Ishikawa (cell line): ENCODE measurements around the gene NQO1.

Experiments used
- CEBPB ChIP-seq: IDR thresholded peaks from 2 replicates; pipeline ENCODE4 v1.6.1; 2012
- RAD21 ChIP-seq: IDR thresholded peaks from 2 replicates; pipeline ENCODE4 v1.6.1; 2012; ENCODE audit warnings: low read depth
- TAF1 ChIP-seq: IDR thresholded peaks from 2 replicates; pipeline ENCODE4 v1.6.1; 2012; ENCODE audit warnings: low read depth, mild to moderate bottlenecking
- TCF12 ChIP-seq: IDR thresholded peaks from 2 replicates; pipeline ENCODE4 v1.6.1; 2012; ENCODE audit warnings: low read depth
- TF ChIP-seq, protein P1 (sequence below): IDR thresholded peaks from 2 replicates; pipeline ENCODE4 v1.6.1; 2012
- TF ChIP-seq, protein P2 (sequence below): IDR thresholded peaks from 2 replicates; pipeline ENCODE4 v1.6.1; 2012; ENCODE audit warnings: low read depth, mild to moderate bottlenecking

DNA sequence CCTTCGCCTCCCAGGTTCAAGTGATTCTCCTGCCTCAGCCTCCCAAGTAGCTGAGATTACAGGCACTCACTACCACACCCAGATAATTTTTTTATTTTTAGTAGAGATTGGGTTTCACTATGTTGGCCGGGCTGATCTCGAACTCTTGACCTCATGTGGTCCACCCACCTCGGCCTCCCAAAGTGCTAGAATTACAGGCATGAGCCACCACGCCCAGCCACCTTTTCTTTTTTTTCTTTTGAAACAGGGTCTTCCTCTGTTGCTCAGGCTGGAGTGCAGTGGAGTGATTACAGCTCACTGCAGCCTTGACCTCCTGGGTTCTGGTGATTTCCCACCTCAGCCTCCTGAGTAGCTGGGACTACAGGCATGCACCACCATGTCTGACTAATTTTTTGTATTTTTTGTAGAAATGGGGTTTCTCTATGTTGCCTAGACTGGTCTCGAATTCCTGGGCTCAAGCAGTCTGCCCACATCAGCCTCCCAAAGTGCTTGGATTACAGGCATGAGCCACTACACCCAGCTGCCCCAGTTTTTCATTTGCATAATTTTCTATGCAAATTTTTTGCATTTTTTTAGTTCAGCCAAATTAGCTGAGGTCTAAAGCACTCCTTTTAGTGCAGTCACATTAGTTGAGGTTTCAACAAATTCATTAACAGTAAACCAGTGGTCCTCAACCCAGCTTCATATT, 47.0 kb upstream of the NQO1 start:
- TF ChIP-seq TAF1 (no peak), TCF12 (no peak), RAD21 (no peak), CEBPB (no peak)
- TF ChIP-seq, protein P1, sequence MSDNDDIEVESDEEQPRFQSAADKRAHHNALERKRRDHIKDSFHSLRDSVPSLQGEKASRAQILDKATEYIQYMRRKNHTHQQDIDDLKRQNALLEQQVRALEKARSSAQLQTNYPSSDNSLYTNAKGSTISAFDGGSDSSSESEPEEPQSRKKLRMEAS, result no peak
- TF ChIP-seq, protein P2, sequence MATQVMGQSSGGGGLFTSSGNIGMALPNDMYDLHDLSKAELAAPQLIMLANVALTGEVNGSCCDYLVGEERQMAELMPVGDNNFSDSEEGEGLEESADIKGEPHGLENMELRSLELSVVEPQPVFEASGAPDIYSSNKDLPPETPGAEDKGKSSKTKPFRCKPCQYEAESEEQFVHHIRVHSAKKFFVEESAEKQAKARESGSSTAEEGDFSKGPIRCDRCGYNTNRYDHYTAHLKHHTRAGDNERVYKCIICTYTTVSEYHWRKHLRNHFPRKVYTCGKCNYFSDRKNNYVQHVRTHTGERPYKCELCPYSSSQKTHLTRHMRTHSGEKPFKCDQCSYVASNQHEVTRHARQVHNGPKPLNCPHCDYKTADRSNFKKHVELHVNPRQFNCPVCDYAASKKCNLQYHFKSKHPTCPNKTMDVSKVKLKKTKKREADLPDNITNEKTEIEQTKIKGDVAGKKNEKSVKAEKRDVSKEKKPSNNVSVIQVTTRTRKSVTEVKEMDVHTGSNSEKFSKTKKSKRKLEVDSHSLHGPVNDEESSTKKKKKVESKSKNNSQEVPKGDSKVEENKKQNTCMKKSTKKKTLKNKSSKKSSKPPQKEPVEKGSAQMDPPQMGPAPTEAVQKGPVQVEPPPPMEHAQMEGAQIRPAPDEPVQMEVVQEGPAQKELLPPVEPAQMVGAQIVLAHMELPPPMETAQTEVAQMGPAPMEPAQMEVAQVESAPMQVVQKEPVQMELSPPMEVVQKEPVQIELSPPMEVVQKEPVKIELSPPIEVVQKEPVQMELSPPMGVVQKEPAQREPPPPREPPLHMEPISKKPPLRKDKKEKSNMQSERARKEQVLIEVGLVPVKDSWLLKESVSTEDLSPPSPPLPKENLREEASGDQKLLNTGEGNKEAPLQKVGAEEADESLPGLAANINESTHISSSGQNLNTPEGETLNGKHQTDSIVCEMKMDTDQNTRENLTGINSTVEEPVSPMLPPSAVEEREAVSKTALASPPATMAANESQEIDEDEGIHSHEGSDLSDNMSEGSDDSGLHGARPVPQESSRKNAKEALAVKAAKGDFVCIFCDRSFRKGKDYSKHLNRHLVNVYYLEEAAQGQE, result no peak
